GM23338 (cell line): ENCODE measurements around the gene CKS1B. TPM values are rescaled to one million over a fixed set of nuclear protein-coding genes. Genes with fewer than 3 reads are reported as not detected.

Source experiments
- ATAC-seq: fragments of 200-7000 bp; cut with Tn5 transposase; 3 replicates; pipeline ENCODE4 v1.9.1; 2020
- DNase-seq: peaks from one replicate; pipeline ENCODE4 v3.0.0-alpha.2; 2015; ENCODE audit warnings: low spot score
- H2AFZ ChIP-seq: fragments of 200-600 bp; sonication (generic); 2 replicates; pipeline ENCODE4 v1.8.0; 2016; ENCODE audit warnings: antibody characterized with exemption, mild to moderate bottlenecking, moderate library complexity
- H3F3A ChIP-seq: fragments of 200-600 bp; sonication (generic); replicated peaks from 2 replicates; pipeline ENCODE4 v1.8.0; 2017; ENCODE audit warnings: antibody characterized with exemption, mixed run types, low read depth
- H3K27ac ChIP-seq: fragments of 200-600 bp; sonication (generic); 2 replicates; pipeline ENCODE4 v1.6.1; 2016; ENCODE audit warnings: low read depth
- H3K27me3 ChIP-seq: fragments of 200-600 bp; sonication (generic); 2 replicates; pipeline ENCODE4 v1.8.0; 2016; ENCODE audit warnings: mild to moderate bottlenecking, mixed run types, moderate library complexity; ENCODE audit not compliant: insufficient read depth
- H3K36me3 ChIP-seq: fragments of 200-600 bp; sonication (generic); 2 replicates; pipeline ENCODE4 v1.8.0; 2016; ENCODE audit warnings: mild to moderate bottlenecking; ENCODE audit not compliant: insufficient read depth
- H3K4me1 ChIP-seq: fragments of 200-600 bp; sonication (generic); 2 replicates; pipeline ENCODE4 v1.8.0; 2016; ENCODE audit warnings: mild to moderate bottlenecking, moderate library complexity; ENCODE audit not compliant: insufficient read depth
- H3K4me2 ChIP-seq: fragments of 200-600 bp; sonication (generic); 2 replicates; pipeline ENCODE4 v1.7.1; 2017; ENCODE audit warnings: mixed run types
- H3K4me3 ChIP-seq: fragments of 200-600 bp; sonication (generic); 2 replicates; pipeline ENCODE4 v1.6.1; 2016; ENCODE audit warnings: mixed run types
- H3K79me2 ChIP-seq: fragments of 200-600 bp; sonication (generic); replicated peaks from 2 replicates; pipeline ENCODE4 v1.8.0; 2017; ENCODE audit warnings: mild to moderate bottlenecking; ENCODE audit not compliant: insufficient read depth
- H3K9me2 ChIP-seq: fragments of 200-600 bp; sonication (generic); 2 replicates; pipeline ENCODE4 v1.8.0; 2017; ENCODE audit not compliant: insufficient read depth
- H4K20me1 ChIP-seq: fragments of 200-600 bp; sonication (generic); replicated peaks from 2 replicates; pipeline ENCODE4 v1.8.0; 2017; ENCODE audit warnings: mild to moderate bottlenecking; ENCODE audit not compliant: insufficient read depth
- H3K27ac Mint-ChIP-seq: 2 replicates; pipeline ENCODE4 v1.8.0; 2020; ENCODE audit warnings: inconsistent platforms, mild to moderate bottlenecking, moderate library complexity, mixed read lengths
- H3K27me3 Mint-ChIP-seq: 3 replicates; pipeline ENCODE4 v1.8.0; 2022; ENCODE audit warnings: low read depth, mild to moderate bottlenecking, moderate library complexity, mixed read lengths, inconsistent platforms; ENCODE audit not compliant: insufficient read depth, poor library complexity
- H3K36me3 Mint-ChIP-seq: 3 replicates; pipeline ENCODE4 v1.8.0; 2021; ENCODE audit warnings: low read depth, mild to moderate bottlenecking, inconsistent platforms, moderate library complexity, mixed read lengths
- H3K4me1 Mint-ChIP-seq: 3 replicates; pipeline ENCODE4 v1.8.0; 2020; ENCODE audit warnings: mild to moderate bottlenecking, inconsistent platforms, mixed read lengths
- H3K4me3 Mint-ChIP-seq: 3 replicates; pipeline ENCODE4 v1.8.0; 2021; ENCODE audit warnings: moderate library complexity, mild to moderate bottlenecking, inconsistent platforms, mixed read lengths
- H3K9me3 Mint-ChIP-seq: 3 replicates; pipeline ENCODE4 v1.8.0; 2020; ENCODE audit warnings: moderate library complexity, mild to moderate bottlenecking, inconsistent platforms, mixed read lengths
- ETS1 ChIP-seq: IDR thresholded peaks from 2 replicates; pipeline ENCODE4 v1.6.1; 2016; ENCODE audit warnings: antibody characterized with exemption
- EZH2 ChIP-seq: fragments of 200-600 bp; sonication (generic); IDR thresholded peaks from one replicate; pipeline ENCODE4 v1.8.0; 2017; ENCODE audit warnings: antibody characterized with exemption, mild to moderate bottlenecking, low read depth; ENCODE audit not compliant: unreplicated experiment
- EZH2phosphoT487 ChIP-seq: fragments of 200-600 bp; sonication (generic); IDR thresholded peaks from one replicate; pipeline ENCODE4 v1.8.1; 2018; ENCODE audit warnings: antibody characterized with exemption; ENCODE audit not compliant: unreplicated experiment
- ZNF114 ChIP-seq: fragments of 250-450 bp; sonication (Bioruptor Pico); IDR thresholded peaks from 2 replicates; pipeline ENCODE4 v1.5.0; 2020; ENCODE audit warnings: mild to moderate bottlenecking, moderate library complexity
- ZNF331 ChIP-seq: fragments of 250-450 bp; sonication (Bioruptor Pico); IDR thresholded peaks from 2 replicates; pipeline ENCODE4 v1.5.0; 2020; ENCODE audit warnings: low read depth, mild to moderate bottlenecking, moderate library complexity
- polyA plus RNA-seq: library from polyadenylated mRNA; unstranded; fragments of >200 nt; fragmentation: Nextera tagmentation; extraction: Ambion mirVana; gene quantifications from 2 replicates; pipeline ENCODE4 v1.2.1, GENCODE V29; 2016
- total RNA-seq: library from RNA; depleted of rRNA; stranded (reverse); fragments of >200 nt; shearing (Covaris generic); gene quantifications from 2 replicates; pipeline ENCODE4 v1.2.3, GENCODE V29; 2014
- TF ChIP-seq, protein P1 (sequence below), 2 experiments: fragments of 200-600 bp in 1 of 2; sonication (generic) in 1 of 2; conservative IDR thresholded peaks; 2 replicates each; pipeline versions ENCODE4 v1.5.1 to v1.6.1; 2016 to 2017; ENCODE audit warnings: antibody characterized with exemption in 2 of 2, low read depth in 2 of 2, mild to moderate bottlenecking in 2 of 2, moderate library complexity in 1 of 2

The CKS1B gene
- total and polyA plus RNA-seq, 2 experiments from 2014 or later, result 296 to 617 TPM

GRCh38 chr1:155013632-155014031 lies 39.2 kb downstream of the CKS1B start:
- Mint-ChIP-seq H3K36me3 (peaks cover 30% of the 10 kb centered on the region), H3K27me3 (peaks cover 28% of the 10 kb centered on the region), H3K4me3 (no peak overlapping the region), H3K4me1 (peaks cover 57% of the 10 kb centered on the region), H3K9me3 (no peaks in the 10 kb centered on the region), H3K27ac (no peak overlapping the region)
- no peaks in the 10 kb centered on the region for H3K36me3 ChIP-seq
- peaks cover 9% of the 10 kb centered on the region for H3K79me2 ChIP-seq
- TF ChIP-seq, protein P1, sequence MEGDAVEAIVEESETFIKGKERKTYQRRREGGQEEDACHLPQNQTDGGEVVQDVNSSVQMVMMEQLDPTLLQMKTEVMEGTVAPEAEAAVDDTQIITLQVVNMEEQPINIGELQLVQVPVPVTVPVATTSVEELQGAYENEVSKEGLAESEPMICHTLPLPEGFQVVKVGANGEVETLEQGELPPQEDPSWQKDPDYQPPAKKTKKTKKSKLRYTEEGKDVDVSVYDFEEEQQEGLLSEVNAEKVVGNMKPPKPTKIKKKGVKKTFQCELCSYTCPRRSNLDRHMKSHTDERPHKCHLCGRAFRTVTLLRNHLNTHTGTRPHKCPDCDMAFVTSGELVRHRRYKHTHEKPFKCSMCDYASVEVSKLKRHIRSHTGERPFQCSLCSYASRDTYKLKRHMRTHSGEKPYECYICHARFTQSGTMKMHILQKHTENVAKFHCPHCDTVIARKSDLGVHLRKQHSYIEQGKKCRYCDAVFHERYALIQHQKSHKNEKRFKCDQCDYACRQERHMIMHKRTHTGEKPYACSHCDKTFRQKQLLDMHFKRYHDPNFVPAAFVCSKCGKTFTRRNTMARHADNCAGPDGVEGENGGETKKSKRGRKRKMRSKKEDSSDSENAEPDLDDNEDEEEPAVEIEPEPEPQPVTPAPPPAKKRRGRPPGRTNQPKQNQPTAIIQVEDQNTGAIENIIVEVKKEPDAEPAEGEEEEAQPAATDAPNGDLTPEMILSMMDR (conservative IDR thresholded peaks at IDR 0.05; ENCODE audit: low read depth in 2 of 2), result no peak
- no peak for TF ChIP-seq EZH2phosphoT487
- TF ChIP-seq EZH2, result no peak
- TF ChIP-seq ZNF114, result no peak
- TF ChIP-seq ZNF331, result no peak
- TF ChIP-seq ETS1, result no peak
- H3K27ac ChIP-seq, result no peak overlapping the region
- no peak overlapping the region for H3K4me3 ChIP-seq
- no peak for DNase-seq
- no peak for ATAC-seq
- H3K4me1 ChIP-seq, result peaks cover 50% of the 10 kb centered on the region
- peaks cover 10% of the 10 kb centered on the region for H4K20me1 ChIP-seq
- 0 out of 2 replicates have a peak, but pooled peaks cover 3% of the 10 kb centered on the region for H3F3A ChIP-seq
- H3K9me2 ChIP-seq, result no peaks in the 10 kb centered on the region
- no peak overlapping the region for H3K4me2 ChIP-seq
- no peak overlapping the region for H2AFZ ChIP-seq
- H3K27me3 ChIP-seq, result no peaks in the 10 kb centered on the region

DNA sequence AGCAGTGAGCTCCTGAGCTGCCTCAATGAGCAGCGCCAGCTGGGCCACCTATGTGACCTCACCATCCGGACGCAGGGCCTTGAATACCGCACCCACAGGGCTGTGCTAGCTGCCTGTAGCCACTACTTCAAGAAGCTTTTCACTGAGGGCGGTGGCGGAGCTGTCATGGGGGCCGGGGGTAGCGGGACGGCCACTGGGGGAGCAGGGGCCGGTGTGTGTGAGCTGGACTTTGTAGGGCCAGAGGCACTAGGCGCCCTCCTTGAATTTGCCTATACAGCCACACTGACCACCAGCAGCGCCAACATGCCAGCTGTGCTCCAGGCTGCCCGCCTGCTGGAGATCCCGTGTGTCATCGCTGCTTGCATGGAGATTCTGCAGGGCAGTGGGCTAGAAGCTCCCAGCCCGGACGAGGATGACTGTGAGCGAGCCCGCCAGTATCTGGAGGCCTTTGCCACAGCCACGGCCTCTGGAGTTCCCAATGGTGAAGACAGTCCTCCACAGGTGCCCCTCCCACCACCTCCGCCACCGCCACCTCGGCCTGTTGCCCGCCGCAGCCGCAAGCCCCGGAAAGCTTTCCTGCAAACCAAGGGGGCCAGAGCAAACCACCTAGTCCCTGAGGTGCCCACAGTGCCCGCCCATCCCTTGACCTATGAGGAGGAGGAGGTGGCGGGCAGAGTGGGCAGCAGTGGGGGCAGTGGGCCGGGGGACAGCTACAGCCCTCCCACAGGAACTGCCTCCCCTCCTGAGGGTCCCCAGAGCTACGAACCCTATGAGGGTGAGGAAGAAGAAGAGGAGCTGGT lies 40.4 kb downstream of the CKS1B start:
- Histone ChIP-seq H2AFZ (no peak overlapping the region), H3K79me2 (peaks cover 9% of the 10 kb centered on the region), H3K4me2 (no peak overlapping the region), H3K27ac (no peak overlapping the region), H3K4me3 (no peak overlapping the region), H3K36me3 (no peaks in the 10 kb centered on the region), H4K20me1 (peaks cover 6% of the 10 kb centered on the region), H3K9me2 (no peaks in the 10 kb centered on the region), H3F3A (0 out of 2 replicates have a peak, but pooled peaks cover 3% of the 10 kb centered on the region), H3K27me3 (no peaks in the 10 kb centered on the region), H3K4me1 (peaks cover 41% of the 10 kb centered on the region)
- Mint-ChIP-seq H3K9me3 (no peaks in the 10 kb centered on the region), H3K27me3 (peaks cover 24% of the 10 kb centered on the region), H3K4me1 (peaks cover 61% of the 10 kb centered on the region), H3K4me3 (no peak overlapping the region), H3K27ac (no peak overlapping the region), H3K36me3 (peaks cover 34% of the 10 kb centered on the region)
- no peak for DNase-seq
- no peak for TF ChIP-seq ETS1
- TF ChIP-seq, protein P1 (conservative IDR thresholded peaks at IDR 0.05; ENCODE audit: low read depth in 2 of 2), result no peak
- no peak for TF ChIP-seq EZH2phosphoT487
- no peak for TF ChIP-seq ZNF114
- ATAC-seq, result no peak
